Upper lobe of left lung (tissue), 4 donors: ENCODE measurements around the gene FAT3.

Experiments used
- CTCF ChIP-seq, 6 experiments: fragments of 450-650 bp in 4 of 6; fragments of 200-600 bp in 2 of 6; sonication (generic) in 2 of 6; IDR thresholded peaks; one replicate each; pipeline ENCODE4 v1.5.1; 2016 to 2019; ENCODE audit warnings: antibody characterized with exemption in 6 of 6
- POLR2A ChIP-seq, 4 donors: fragments of 450-650 bp; IDR thresholded peaks; one replicate each; pipeline ENCODE4 v1.5.1; 2016 to 2017; ENCODE audit warnings: antibody characterized with exemption in 4 of 4, mild to moderate bottlenecking in 2 of 4
- POLR2AphosphoS5 ChIP-seq, 2 donors: sonication (generic); formaldehyde crosslinking; IDR thresholded peaks; one replicate each; pipeline ENCODE4 v1.5.1; 2017; ENCODE audit warnings: antibody characterized with exemption in 2 of 2

GRCh38 chr11:92180226-92180625 lies 44.4 kb upstream of the FAT3 start:
- TF ChIP-seq CTCF (IDR thresholded peaks at IDR 0.05) (no peak), POLR2AphosphoS5 (IDR thresholded peaks at IDR 0.05) (no peak), POLR2A (IDR thresholded peaks at IDR 0.05) (no peak)
